HepG2 (cell line): ENCODE measurements around the gene GABRB1. TPM values are rescaled to one million over a fixed set of nuclear protein-coding genes. Genes with fewer than 3 reads are reported as not detected.

Experiments
- ATAC-seq: fragments of 200-7000 bp; cut with Tn5 transposase; 3 replicates; pipeline ENCODE4 v1.9.1; 2020; ENCODE audit warnings: mild to moderate bottlenecking, moderate library complexity
- BruUV-seq: library from RNA; stranded (reverse); fragments of 400-500 nt; replicated peaks from 2 replicates; lab custom pipeline; 2021; lab: Mats Ljungman, UMichigan
- CTCF ChIA-PET: fragments of 300-600 bp; formaldehyde crosslinking; extraction: SDS; loops from one replicate; lab custom pipeline; 2021; ENCODE audit warnings: low total read pairs, inconsistent platforms, low intra/inter-chr PET ratio; lab: Yijun Ruan, JAX
- POLR2A ChIA-PET: fragments of 350-600 bp; sonication (Branson Sonifier 250); formaldehyde crosslinking; loops from one replicate; lab custom pipeline; 2020; ENCODE audit warnings: antibody characterized with exemption, inconsistent platforms; lab: Yijun Ruan, JAX
- DNase-seq: peaks from one replicate; pipeline ENCODE4 v3.0.0-alpha.2; 2015; ENCODE audit warnings: low spot score
- FAIRE-seq: peaks from 3 replicates; lab custom pipeline; 2011; peaks lifted over from hg19 to GRCh38; lab: Jason Lieb, UNC
- H2AFZ ChIP-seq: one replicate; pipeline ENCODE4 v1.6.1; 2011; ENCODE audit warnings: low read length, inconsistent platforms
- H3K27ac ChIP-seq: fragments of 300-600 bp; 3 replicates; pipeline ENCODE4 v1.8.0; 2011; ENCODE audit warnings: mixed run types, mild to moderate bottlenecking, mixed read lengths, low read length, inconsistent platforms; ENCODE audit not compliant: insufficient read depth; ENCODE audit errors: extremely low read length
- H3K27me3 ChIP-seq, 2 experiments: fragments of 200-600 bp in 1 of 2; 2 replicates in 1 of 2; 3 replicates in 1 of 2; pipeline versions ENCODE4 v1.6.0 to v1.8.0; 2011; ENCODE audit warnings: low read length in 2 of 2, mild to moderate bottlenecking in 2 of 2, moderate library complexity in 2 of 2, inconsistent platforms in 1 of 2; ENCODE audit not compliant: insufficient read depth in 2 of 2, control insufficient read depth in 1 of 2
- H3K36me3 ChIP-seq, 2 experiments: fragments of 200-600 bp in 1 of 2; replicated peaks in 1 of 2; 2 replicates in 1 of 2; 3 replicates in 1 of 2; pipeline versions ENCODE4 v1.5.1 to v1.8.0; 2011; ENCODE audit warnings: low read length in 2 of 2, inconsistent platforms in 1 of 2; ENCODE audit not compliant: insufficient read depth in 2 of 2, control insufficient read depth in 1 of 2
- H3K4me1 ChIP-seq: 2 replicates; pipeline ENCODE4 v1.5.1; 2012; ENCODE audit warnings: low read length, inconsistent platforms; ENCODE audit not compliant: insufficient read depth
- H3K4me2 ChIP-seq: 2 replicates; pipeline ENCODE4 v1.6.0; 2011; ENCODE audit warnings: low read depth, low read length, inconsistent platforms
- H3K4me3 ChIP-seq, 3 experiments: fragments of 200-600 bp in 1 of 3; sonication (generic), shearing (Covaris generic) in 1 of 3; replicated peaks in 1 of 3; 2 replicates each; pipeline ENCODE4 v1.5.1; 2011 to 2016; ENCODE audit warnings: low read length in 3 of 3, inconsistent platforms in 2 of 3, low read depth in 2 of 3, mild to moderate bottlenecking in 2 of 3, control low read depth in 1 of 3, mixed read lengths in 1 of 3; ENCODE audit not compliant: insufficient read depth in 1 of 3
- H3K79me2 ChIP-seq: one replicate; pipeline ENCODE4 v1.6.1; 2011; ENCODE audit warnings: low read length, inconsistent platforms; ENCODE audit not compliant: insufficient read depth
- H3K9ac ChIP-seq: 2 replicates; pipeline ENCODE4 v1.6.0; 2011; ENCODE audit warnings: mild to moderate bottlenecking, low read depth, low read length, inconsistent platforms; ENCODE audit not compliant: insufficient read depth
- H3K9me3 ChIP-seq: 2 replicates; pipeline ENCODE4 v1.5.1; 2012; ENCODE audit warnings: mild to moderate bottlenecking, low read length
- H4K20me1 ChIP-seq: 2 replicates; pipeline ENCODE4 v1.6.0; 2011; ENCODE audit warnings: inconsistent platforms, mild to moderate bottlenecking, low read length, moderate library complexity; ENCODE audit not compliant: insufficient read depth
- ATF5 ChIP-seq: sonication (generic); formaldehyde crosslinking; IDR thresholded peaks from 2 replicates; pipeline ENCODE4 v1.4.0; 2020; ENCODE audit warnings: mild to moderate bottlenecking, low read depth, missing genetic modification reagents
- CTCF ChIP-seq: sonication (generic); formaldehyde crosslinking; IDR thresholded peaks from 2 replicates; pipeline ENCODE4 v1.5.0; 2020; ENCODE audit warnings: mild to moderate bottlenecking, missing genetic modification reagents, moderate library complexity
- GMEB2 ChIP-seq: IDR thresholded peaks from 2 replicates; pipeline ENCODE4 v1.6.1; 2016; ENCODE audit warnings: missing biosample characterization, missing genetic modification reagents, low read depth
- KDM3A ChIP-seq: IDR thresholded peaks from 2 replicates; pipeline ENCODE4 v1.6.1; 2018; ENCODE audit warnings: low read depth, missing compliant biosample characterization
- ZNF18 ChIP-seq: sonication (generic); formaldehyde crosslinking; IDR thresholded peaks from 2 replicates; pipeline ENCODE4 v1.8.0; 2022; ENCODE audit warnings: mild to moderate bottlenecking, missing genetic modification reagents; ENCODE audit not compliant: insufficient replicate concordance
- ZNF557 ChIP-seq: sonication (generic); formaldehyde crosslinking; IDR thresholded peaks from 2 replicates; pipeline ENCODE4 v1.4.0; 2020; ENCODE audit warnings: missing genetic modification reagents
- ZNF75D ChIP-seq: sonication (generic); formaldehyde crosslinking; IDR thresholded peaks from 2 replicates; pipeline ENCODE4 v1.8.1; 2023; ENCODE audit warnings: missing genetic modification reagents, mild to moderate bottlenecking, borderline replicate concordance
- WGBS: methylation state at CpG from one replicate; pipeline ENCODE4 v1.1.6; 2017; ENCODE audit warnings: low lambda C conversion rate; 5-methylcytosine and 5-hydroxymethylcytosine counted together
- in situ Hi-C: cut with HindIII; loops from 2 replicates; pipeline ENCODE4 v1.10.0; 2017; ENCODE audit warnings: low pct_unique_long_range_greater_than_20kb; ENCODE audit not compliant: extremely low pct_ligation_motif_present
- intact Hi-C: fragments of 100-400 bp; cut with micrococcal nuclease; formaldehyde crosslinking; loops from one replicate; pipeline ENCODE4 v1.10.0; 2022; ENCODE audit not compliant: unreplicated experiment
- polyA plus RNA-seq, 8 experiments: library from polyadenylated mRNA; depleted of rRNA in 3 of 8; stranded (reverse) in 7 of 8; unstranded in 1 of 8; fragments of >200 nt; fragmentation: Illumina TruSeq in 4 of 8; extraction: Trizol in 4 of 8; gene quantifications; 2 replicates each; pipeline versions ENCODE4 v1.2.1 to v1.2.3, GENCODE V29; 2011 to 2016; ENCODE audit warnings: low read depth in 4 of 8, missing spikeins in 1 of 8, mixed read lengths in 1 of 8; ENCODE audit not compliant: insufficient read depth in 1 of 8
- total RNA-seq, 5 experiments: library from RNA; depleted of rRNA; stranded (reverse); fragments of >200 nt; fragmentation: Illumina TruSeq; extraction: Trizol; gene quantifications; 2 replicates each; pipeline ENCODE4 v1.2.3, GENCODE V29; 2016; ENCODE audit warnings: low read depth in 1 of 5

GABRB1 gene
- total and polyA plus RNA-seq, 2 of the 13 experiments (the other 11 are each of a cell fraction or from before 2014, with no cell fraction given): not detected

GRCh38 chr4:47466056-47466785 lies 434.9 kb downstream of the GABRB1 start:
- FAIRE-seq (no peak), ATAC-seq (no peak), DNase-seq (no peak)
- intact Hi-C loops (no loop called here), in situ Hi-C loops (no loop called here)
- Histone ChIP-seq H3K9ac (no peak overlapping the region), H3K9me3 (no peaks in the 10 kb centered on the region), H2AFZ (no peak overlapping the region), H3K27me3 (no peaks in the 10 kb centered on the region; a peak in 1 of 5 replicates), H3K27ac (no peak overlapping the region), H3K4me3 (no peak overlapping the region), H3K36me3 (no peaks in the 10 kb centered on the region), H3K4me2 (no peak overlapping the region), H4K20me1 (no peaks in the 10 kb centered on the region), H3K79me2 (no peaks in the 10 kb centered on the region), H3K4me1 (peaks cover 27% of the 10 kb centered on the region)
- TF ChIP-seq CTCF (CRISPR knock-in tag) (no peak), ZNF75D (CRISPR knock-in tag) (no peak), ATF5 (CRISPR knock-in tag) (no peak), GMEB2 (no peak), ZNF18 (CRISPR knock-in tag) (no peak), KDM3A (CRISPR knock-in tag) (no peak), ZNF557 (CRISPR knock-in tag) (no peak)
- ChIA-PET CTCF (no interaction called here), POLR2A (no interaction called here)
- BruUV-seq: no TSS peak
- 4% methylated on average over 2 of the region's 2 CpGs for WGBS
